SK-N-SH (cell line): ENCODE data around the gene AFF3. TPM values are rescaled to one million over a fixed set of nuclear protein-coding genes. Genes with fewer than 3 reads are reported as not detected.

Experiments
- CTCF ChIA-PET: fragments of 300-600, 350-600 bp; formaldehyde crosslinking; extraction: SDS; loops from one replicate; lab custom pipeline; 2021; lab: Yijun Ruan, JAX
- POLR2A ChIA-PET: fragments of 350-600 bp; sonication (Branson Sonifier 250); formaldehyde crosslinking; extraction: SDS; loops from one replicate; lab custom pipeline; 2020; ENCODE audit warnings: antibody characterized with exemption, inconsistent platforms; lab: Yijun Ruan, JAX
- DNase-seq: peaks from one replicate; pipeline ENCODE4 v3.0.0; 2012
- H2AFZ ChIP-seq: fragments of 200-600 bp; sonication (generic); 2 replicates; pipeline ENCODE4 v1.8.1; 2016; ENCODE audit warnings: antibody characterized with exemption, mild to moderate bottlenecking, low read depth
- H3F3A ChIP-seq: fragments of 200-600 bp; sonication (generic); replicated peaks from 2 replicates; pipeline ENCODE3; 2016; ENCODE audit warnings: antibody characterized with exemption, mild to moderate bottlenecking; ENCODE audit not compliant: insufficient read depth
- H3K27ac ChIP-seq, 2 experiments: fragments of 200-500 bp in 1 of 2; fragments of 200-600 bp in 1 of 2; sonication (Bioruptor generic) in 1 of 2; sonication (generic), shearing (Covaris generic) in 1 of 2; 2 replicates each; pipeline versions ENCODE4 v1.5.1 to v1.6.1; 2014 to 2016; ENCODE audit warnings: low read depth in 2 of 2, inconsistent platforms in 1 of 2, low read length in 1 of 2, mild to moderate bottlenecking in 1 of 2, mixed read lengths in 1 of 2
- H3K27me3 ChIP-seq: fragments of 200-600 bp; sonication (generic), shearing (Covaris generic); 2 replicates; pipeline ENCODE4 v1.6.1; 2016; ENCODE audit warnings: mixed run types; ENCODE audit not compliant: insufficient read depth
- H3K36me3 ChIP-seq, 2 experiments: fragments of 200-500 bp in 1 of 2; fragments of 200-600 bp in 1 of 2; sonication (Bioruptor generic) in 1 of 2; sonication (generic) in 1 of 2; replicated peaks in 1 of 2; 2 replicates each; pipeline versions ENCODE3 to v1.5.1; 2014 to 2016; ENCODE audit warnings: low read length in 1 of 2, mild to moderate bottlenecking in 1 of 2; ENCODE audit not compliant: insufficient read depth in 2 of 2, control insufficient read depth in 1 of 2
- H3K4me1 ChIP-seq, 2 experiments: fragments of 200-500 bp in 1 of 2; fragments of 200-600 bp in 1 of 2; sonication (Bioruptor generic) in 1 of 2; sonication (generic), shearing (Covaris generic) in 1 of 2; 2 replicates each; pipeline versions ENCODE4 v1.5.1 to v1.6.1; 2014 to 2016; ENCODE audit warnings: low read depth in 1 of 2, low read length in 1 of 2, mixed run types in 1 of 2; ENCODE audit not compliant: insufficient read depth in 2 of 2, control insufficient read depth in 1 of 2
- H3K4me2 ChIP-seq: fragments of 200-600 bp; sonication (generic), shearing (Covaris generic); 2 replicates; pipeline ENCODE4 v1.6.1; 2017; ENCODE audit warnings: mixed run types
- H3K4me3 ChIP-seq, 2 experiments: fragments of 200-500 bp in 1 of 2; fragments of 200-600 bp in 1 of 2; sonication (Bioruptor generic) in 1 of 2; sonication (generic), shearing (Covaris generic) in 1 of 2; 2 replicates each; pipeline versions ENCODE4 v1.5.1 to v1.8.1; 2014 to 2016; ENCODE audit warnings: low read depth in 2 of 2, inconsistent platforms in 1 of 2, low read length in 1 of 2, mild to moderate bottlenecking in 1 of 2, mixed read lengths in 1 of 2, moderate library complexity in 1 of 2
- H3K79me2 ChIP-seq: fragments of 200-600 bp; sonication (generic); 2 replicates; pipeline ENCODE4 v1.8.1; 2017; ENCODE audit warnings: mild to moderate bottlenecking; ENCODE audit not compliant: insufficient read depth
- H3K9ac ChIP-seq: fragments of 200-600 bp; sonication (generic); 2 replicates; pipeline ENCODE4 v1.6.1; 2017; ENCODE audit warnings: mixed run types
- H3K9me2 ChIP-seq: fragments of 200-600 bp; sonication (generic); 2 replicates; pipeline ENCODE4 v1.6.1; 2017; ENCODE audit warnings: mixed run types
- H3K9me3 ChIP-seq: fragments of 200-600 bp; sonication (generic); 2 replicates; pipeline ENCODE4 v1.6.1; 2017; ENCODE audit warnings: mixed run types, mild to moderate bottlenecking, moderate library complexity
- H4K20me1 ChIP-seq: fragments of 200-600 bp; sonication (generic); 2 replicates; pipeline ENCODE4 v1.6.1; 2017; ENCODE audit warnings: mild to moderate bottlenecking, mixed run types; ENCODE audit not compliant: insufficient read depth
- CHD2 ChIP-seq: fragments of 150-350 bp; IDR thresholded peaks from 2 replicates; pipeline ENCODE4 v1.6.1; 2018; ENCODE audit warnings: low read length; ENCODE audit not compliant: partially characterized antibody
- CTCF ChIP-seq: fragments of 200-600 bp; sonication (generic); IDR thresholded peaks from 2 replicates; pipeline ENCODE4 v1.6.1; 2017; ENCODE audit warnings: antibody characterized with exemption, mild to moderate bottlenecking, moderate library complexity
- EZH2phosphoT487 ChIP-seq: fragments of 200-600 bp; sonication (generic); IDR thresholded peaks from 2 replicates; pipeline ENCODE4 v1.6.1; 2017; ENCODE audit warnings: low read depth, mixed run types, mild to moderate bottlenecking, antibody characterized with exemption, moderate library complexity, borderline replicate concordance
- FOXJ3 ChIP-seq: sonication (generic); formaldehyde crosslinking; IDR thresholded peaks from 2 replicates; pipeline ENCODE4 v1.5.1; 2020; ENCODE audit warnings: mild to moderate bottlenecking, missing genetic modification reagents
- FOXM1 ChIP-seq: IDR thresholded peaks from 2 replicates; pipeline ENCODE4 v1.4.0; 2012; ENCODE audit warnings: low read depth, mild to moderate bottlenecking
- GATA2 ChIP-seq: sonication (generic); formaldehyde crosslinking; IDR thresholded peaks from 2 replicates; pipeline ENCODE4 v1.5.0; 2020; ENCODE audit warnings: mild to moderate bottlenecking, missing genetic modification reagents
- JUND ChIP-seq: IDR thresholded peaks from 2 replicates; pipeline ENCODE4 v1.4.0; 2012
- MXI1 ChIP-seq: IDR thresholded peaks from 2 replicates; pipeline ENCODE4 v1.6.1; 2012; ENCODE audit warnings: mild to moderate bottlenecking, low read depth, low read length, improper control_type of control experiment
- PBX3 ChIP-seq: IDR thresholded peaks from 2 replicates; pipeline ENCODE4; 2012
- RAD21 ChIP-seq: IDR thresholded peaks from 2 replicates; pipeline ENCODE4 v1.6.1; 2012; ENCODE audit warnings: mild to moderate bottlenecking, low read length
- RCOR1 ChIP-seq: fragments of 150-350 bp; IDR thresholded peaks from 2 replicates; pipeline ENCODE4 v1.6.1; 2017; ENCODE audit warnings: antibody characterized with exemption, low read length
- RFX5 ChIP-seq: IDR thresholded peaks from 2 replicates; pipeline ENCODE4 v1.6.1; 2012; ENCODE audit warnings: mild to moderate bottlenecking, improper control_type of control experiment, low read length
- SIN3A ChIP-seq: IDR thresholded peaks from 2 replicates; pipeline ENCODE4 v1.6.1; 2012; ENCODE audit warnings: low read depth, mild to moderate bottlenecking, low read length, moderate library complexity, borderline replicate concordance
- TAF1 ChIP-seq: IDR thresholded peaks from 2 replicates; pipeline ENCODE4 v1.6.1; 2012; ENCODE audit warnings: low read depth, mild to moderate bottlenecking, low read length, moderate library complexity, borderline replicate concordance
- TCF12 ChIP-seq: IDR thresholded peaks from 2 replicates; pipeline ENCODE4 v1.4.0; 2012
- YY1 ChIP-seq: IDR thresholded peaks from 2 replicates; pipeline ENCODE4 v1.4.0; 2012; ENCODE audit warnings: low read depth, mild to moderate bottlenecking
- WGBS: methylation state at CpG from one replicate; pipeline ENCODE4 v1.1.6; 2017; ENCODE audit warnings: low lambda C conversion rate; 5-methylcytosine and 5-hydroxymethylcytosine counted together
- polyA plus RNA-seq, 3 experiments: library from polyadenylated mRNA; depleted of rRNA; stranded (reverse); fragments of >200 nt; gene quantifications; 2 replicates each; pipeline ENCODE4 v1.2.3, GENCODE V29; 2012
- TF ChIP-seq, protein P1 (sequence below): fragments of 150-350 bp; IDR thresholded peaks from 2 replicates; pipeline ENCODE4 v1.6.1; 2016; ENCODE audit warnings: mild to moderate bottlenecking, low read depth, low read length
- TF ChIP-seq, protein P2 (sequence below): IDR thresholded peaks from 2 replicates; pipeline ENCODE4 v1.6.1; 2012; ENCODE audit warnings: mild to moderate bottlenecking, low read depth, low read length, moderate library complexity

The AFF3 gene
- polyA plus RNA-seq, 1 of the 3 experiments (the other 2 are of a cell fraction) = 0.36 TPM

DNA sequence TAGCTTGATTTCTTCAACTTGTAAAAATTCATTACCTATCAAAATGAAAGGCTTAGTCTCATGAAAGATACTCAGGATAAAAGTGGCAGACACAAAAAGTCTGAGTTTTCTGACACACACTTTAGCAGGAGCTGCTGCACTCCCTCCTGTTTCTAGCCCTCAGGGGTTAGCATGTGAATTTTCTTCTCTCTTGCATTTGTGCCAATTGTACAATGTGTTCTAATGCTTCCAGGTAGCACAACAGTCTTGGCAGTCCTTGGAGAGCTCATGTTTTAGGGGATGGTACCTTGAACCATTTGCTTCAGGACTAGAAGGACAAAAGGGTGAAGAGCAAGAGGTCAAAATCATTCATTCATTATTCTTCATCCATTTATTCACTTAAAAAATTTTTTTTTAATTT is 316.8 kb downstream of the AFF3 start (continued):
- no peak for TF ChIP-seq FOXM1
- TF ChIP-seq RAD21 = no peak
- TF ChIP-seq RFX5 = no peak
- TF ChIP-seq CTCF = no peak
- no peak for TF ChIP-seq CHD2
- TF ChIP-seq EZH2phosphoT487 = no peak

GRCh38 chr2:99824758-99825157 is 317.6 kb downstream of the AFF3 start:
- no peaks in the 10 kb centered on the region for H3K36me3 ChIP-seq
- H3K4me2 ChIP-seq = no peak overlapping the region
- DNase-seq = no peak
- WGBS = 69% methylated on average over 6 of the region's 6 CpGs
- no peak overlapping the region for H3K9ac ChIP-seq
- TF ChIP-seq GATA2 (CRISPR knock-in tag) (no peak), RCOR1 (no peak), PBX3 (no peak), CHD2 (no peak), JUND (no peak), YY1 (no peak), SIN3A (no peak), TAF1 (no peak), TCF12 (no peak), FOXJ3 (CRISPR knock-in tag) (no peak), MXI1 (no peak)
- TF ChIP-seq, protein P1, sequence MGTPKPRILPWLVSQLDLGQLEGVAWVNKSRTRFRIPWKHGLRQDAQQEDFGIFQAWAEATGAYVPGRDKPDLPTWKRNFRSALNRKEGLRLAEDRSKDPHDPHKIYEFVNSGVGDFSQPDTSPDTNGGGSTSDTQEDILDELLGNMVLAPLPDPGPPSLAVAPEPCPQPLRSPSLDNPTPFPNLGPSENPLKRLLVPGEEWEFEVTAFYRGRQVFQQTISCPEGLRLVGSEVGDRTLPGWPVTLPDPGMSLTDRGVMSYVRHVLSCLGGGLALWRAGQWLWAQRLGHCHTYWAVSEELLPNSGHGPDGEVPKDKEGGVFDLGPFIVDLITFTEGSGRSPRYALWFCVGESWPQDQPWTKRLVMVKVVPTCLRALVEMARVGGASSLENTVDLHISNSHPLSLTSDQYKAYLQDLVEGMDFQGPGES = no peak
- TF ChIP-seq, protein P2, sequence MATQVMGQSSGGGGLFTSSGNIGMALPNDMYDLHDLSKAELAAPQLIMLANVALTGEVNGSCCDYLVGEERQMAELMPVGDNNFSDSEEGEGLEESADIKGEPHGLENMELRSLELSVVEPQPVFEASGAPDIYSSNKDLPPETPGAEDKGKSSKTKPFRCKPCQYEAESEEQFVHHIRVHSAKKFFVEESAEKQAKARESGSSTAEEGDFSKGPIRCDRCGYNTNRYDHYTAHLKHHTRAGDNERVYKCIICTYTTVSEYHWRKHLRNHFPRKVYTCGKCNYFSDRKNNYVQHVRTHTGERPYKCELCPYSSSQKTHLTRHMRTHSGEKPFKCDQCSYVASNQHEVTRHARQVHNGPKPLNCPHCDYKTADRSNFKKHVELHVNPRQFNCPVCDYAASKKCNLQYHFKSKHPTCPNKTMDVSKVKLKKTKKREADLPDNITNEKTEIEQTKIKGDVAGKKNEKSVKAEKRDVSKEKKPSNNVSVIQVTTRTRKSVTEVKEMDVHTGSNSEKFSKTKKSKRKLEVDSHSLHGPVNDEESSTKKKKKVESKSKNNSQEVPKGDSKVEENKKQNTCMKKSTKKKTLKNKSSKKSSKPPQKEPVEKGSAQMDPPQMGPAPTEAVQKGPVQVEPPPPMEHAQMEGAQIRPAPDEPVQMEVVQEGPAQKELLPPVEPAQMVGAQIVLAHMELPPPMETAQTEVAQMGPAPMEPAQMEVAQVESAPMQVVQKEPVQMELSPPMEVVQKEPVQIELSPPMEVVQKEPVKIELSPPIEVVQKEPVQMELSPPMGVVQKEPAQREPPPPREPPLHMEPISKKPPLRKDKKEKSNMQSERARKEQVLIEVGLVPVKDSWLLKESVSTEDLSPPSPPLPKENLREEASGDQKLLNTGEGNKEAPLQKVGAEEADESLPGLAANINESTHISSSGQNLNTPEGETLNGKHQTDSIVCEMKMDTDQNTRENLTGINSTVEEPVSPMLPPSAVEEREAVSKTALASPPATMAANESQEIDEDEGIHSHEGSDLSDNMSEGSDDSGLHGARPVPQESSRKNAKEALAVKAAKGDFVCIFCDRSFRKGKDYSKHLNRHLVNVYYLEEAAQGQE = no peak
- H3K79me2 ChIP-seq = no peaks in the 10 kb centered on the region
- H2AFZ ChIP-seq = no peak overlapping the region
- ChIA-PET POLR2A (no interaction called here), CTCF (interaction anchor here (1.4 to 1.5 kb wide), 2 partner anchors 10 to 438 kb away, joined by 3 to 4 read pairs; no protein-coding TSS in a partner anchor)
- H3K27me3 ChIP-seq = no peaks in the 10 kb centered on the region
- no peaks in the 10 kb centered on the region for H3K9me3 ChIP-seq
- no peaks in the 10 kb centered on the region for H3K9me2 ChIP-seq
- H3F3A ChIP-seq = no peaks in the 10 kb centered on the region
- no peak overlapping the region for H3K4me3 ChIP-seq
- H3K27ac ChIP-seq = no peak overlapping the region
- no peaks in the 10 kb centered on the region for H4K20me1 ChIP-seq
- H3K4me1 ChIP-seq = peaks cover 0 to 3% of the 10 kb centered on the region in 2 experiments; a peak in 3 of 4 replicates
